ENCODE measurements around the gene NMU. TPM values are rescaled to one million over a fixed set of nuclear protein-coding genes. Genes with fewer than 3 reads are reported as not detected.

NMU gene
- total and polyA plus RNA-seq, 4 donors, result 1.1 to 2.6 (median 1.6) TPM

- Histone ChIP-seq H3K27me3 (ENCODE audit: control insufficient read depth in 3 of 3, insufficient read depth in 3 of 3, low read length in 2 of 3) (no peaks in the 10 kb centered on the region), H3K4me1 (ENCODE audit: control insufficient read depth in 5 of 5, insufficient read depth in 5 of 5, low read length in 5 of 5) (no peaks in the 10 kb centered on the region), H3K9me3 (ENCODE audit: control insufficient read depth in 4 of 4, insufficient read depth in 3 of 4, low read length in 3 of 4) (peaks cover 0 to 4% (median 0%) of the 10 kb centered on the region in 4 donors), H3K27ac (ENCODE audit: low read depth in 1 of 2, low read length in 1 of 2) (no peak overlapping the region), H3K36me3 (ENCODE audit: control insufficient read depth in 4 of 4, insufficient read depth in 4 of 4, low read length in 4 of 4) (no peaks in the 10 kb centered on the region), H3K9ac (ENCODE audit: insufficient read depth in 1 of 2, low read length in 2 of 2) (no peak overlapping the region), H3K4me3 (no peak overlapping the region)
- DNase-seq (no peak), ATAC-seq (ENCODE audit: insufficient read depth, low FRiP score) (no peak)
- WGBS, 2 donors, result 89 to 92% methylated on average over 1 of the region's 1 CpG
- TF ChIP-seq CTCF (IDR thresholded peaks at IDR 0.05; ENCODE audit: control extremely low read depth, extremely low read depth), result no peak
Measured at GRCh38 chr4:55568905-55569504, 67.1 kb downstream of the NMU start.

- no peak overlapping the region for H3K27ac ChIP-seq (ENCODE audit: low read depth in 1 of 2, low read length in 1 of 2)
- H3K9ac ChIP-seq (ENCODE audit: insufficient read depth in 1 of 2, low read length in 2 of 2), result no peak overlapping the region
- H3K36me3 ChIP-seq (ENCODE audit: control insufficient read depth in 4 of 4, insufficient read depth in 4 of 4, low read length in 4 of 4), result no peaks in the 10 kb centered on the region
- no peak for TF ChIP-seq CTCF (IDR thresholded peaks at IDR 0.05; ENCODE audit: control extremely low read depth, extremely low read depth)
- 90 to 98% methylated on average over 1 of the region's 1 CpG for WGBS, 2 donors
- ATAC-seq (ENCODE audit: insufficient read depth, low FRiP score) (no peak), DNase-seq (no peak)
- H3K27me3 ChIP-seq (ENCODE audit: control insufficient read depth in 3 of 3, insufficient read depth in 3 of 3, low read length in 2 of 3), result no peaks in the 10 kb centered on the region
- H3K4me3 ChIP-seq, result no peak overlapping the region
- H3K9me3 ChIP-seq (ENCODE audit: control insufficient read depth in 4 of 4, insufficient read depth in 3 of 4, low read length in 3 of 4), result no peaks in the 10 kb centered on the region
- H3K4me1 ChIP-seq (ENCODE audit: control insufficient read depth in 5 of 5, insufficient read depth in 5 of 5, low read length in 5 of 5), result no peaks in the 10 kb centered on the region
Measured at GRCh38 chr4:55561889-55562288, 74.2 kb downstream of the NMU start.

- no peak for ATAC-seq (ENCODE audit: insufficient read depth, low FRiP score)
- DNase-seq, result no peak
- Histone ChIP-seq H3K27me3 (ENCODE audit: control insufficient read depth in 3 of 3, insufficient read depth in 3 of 3, low read length in 2 of 3) (no peaks in the 10 kb centered on the region), H3K4me3 (no peak overlapping the region), H3K27ac (ENCODE audit: low read depth in 1 of 2, low read length in 1 of 2) (no peak overlapping the region), H3K4me1 (ENCODE audit: control insufficient read depth in 5 of 5, insufficient read depth in 5 of 5, low read length in 5 of 5) (no peaks in the 10 kb centered on the region), H3K9ac (ENCODE audit: insufficient read depth in 1 of 2, low read length in 2 of 2) (no peak overlapping the region), H3K36me3 (ENCODE audit: control insufficient read depth in 4 of 4, insufficient read depth in 4 of 4, low read length in 4 of 4) (no peaks in the 10 kb centered on the region), H3K9me3 (ENCODE audit: control insufficient read depth in 4 of 4, insufficient read depth in 3 of 4, low read length in 3 of 4) (no peaks in the 10 kb centered on the region)
- TF ChIP-seq CTCF (IDR thresholded peaks at IDR 0.05; ENCODE audit: control extremely low read depth, extremely low read depth), result no peak
- 81 to 90% methylated on average over 3 of the region's 3 CpGs for WGBS, 2 donors
Measured at GRCh38 chr4:55560096-55560495, 76.0 kb downstream of the NMU start.
